ENCODE results near the gene ALDH1B1.

DNA sequence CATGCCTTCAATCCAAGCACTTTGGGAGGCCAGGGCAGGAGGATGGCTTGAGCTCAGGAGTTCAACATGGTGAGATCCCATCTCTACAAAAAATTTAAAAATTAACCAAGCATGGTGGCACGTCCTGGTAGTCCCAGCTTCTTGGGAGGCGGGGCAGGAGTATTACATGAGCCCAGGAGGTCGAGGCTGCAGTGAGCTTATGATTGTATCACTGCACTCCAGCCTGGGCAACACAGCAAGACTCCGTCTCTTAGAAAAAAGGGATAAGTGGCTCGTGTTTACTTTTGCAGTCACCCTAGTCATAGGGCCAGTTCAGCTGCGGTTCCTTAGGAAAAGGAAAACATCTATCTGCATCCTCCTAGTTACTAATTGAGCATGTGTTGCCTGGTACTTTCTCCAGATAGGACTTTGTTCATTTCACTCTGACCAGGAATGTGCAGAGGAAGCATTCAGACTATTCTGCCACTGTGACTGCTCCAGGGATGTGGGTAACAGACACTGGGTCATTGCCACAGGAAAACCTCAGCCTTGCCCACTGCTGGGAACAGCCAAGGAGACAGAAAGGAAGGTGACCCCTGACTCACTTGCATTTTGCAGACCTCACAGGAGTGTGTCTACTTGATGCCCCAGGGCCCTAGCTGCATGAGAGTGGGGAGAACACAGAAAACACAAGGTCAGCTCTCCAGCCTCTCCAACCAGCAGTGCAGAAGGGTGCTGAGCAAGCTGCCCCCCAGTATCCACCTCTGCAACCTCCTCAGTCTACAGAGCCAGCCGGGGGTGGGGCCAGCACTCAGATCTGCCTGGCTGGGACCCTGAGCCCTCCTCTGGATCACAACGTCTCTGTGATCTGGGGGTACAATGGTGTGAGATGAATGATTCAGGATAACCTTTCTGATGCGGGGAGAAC lies 33.9 kb upstream of the ALDH1B1 start:
- TF ChIP-seq, protein P1, sequence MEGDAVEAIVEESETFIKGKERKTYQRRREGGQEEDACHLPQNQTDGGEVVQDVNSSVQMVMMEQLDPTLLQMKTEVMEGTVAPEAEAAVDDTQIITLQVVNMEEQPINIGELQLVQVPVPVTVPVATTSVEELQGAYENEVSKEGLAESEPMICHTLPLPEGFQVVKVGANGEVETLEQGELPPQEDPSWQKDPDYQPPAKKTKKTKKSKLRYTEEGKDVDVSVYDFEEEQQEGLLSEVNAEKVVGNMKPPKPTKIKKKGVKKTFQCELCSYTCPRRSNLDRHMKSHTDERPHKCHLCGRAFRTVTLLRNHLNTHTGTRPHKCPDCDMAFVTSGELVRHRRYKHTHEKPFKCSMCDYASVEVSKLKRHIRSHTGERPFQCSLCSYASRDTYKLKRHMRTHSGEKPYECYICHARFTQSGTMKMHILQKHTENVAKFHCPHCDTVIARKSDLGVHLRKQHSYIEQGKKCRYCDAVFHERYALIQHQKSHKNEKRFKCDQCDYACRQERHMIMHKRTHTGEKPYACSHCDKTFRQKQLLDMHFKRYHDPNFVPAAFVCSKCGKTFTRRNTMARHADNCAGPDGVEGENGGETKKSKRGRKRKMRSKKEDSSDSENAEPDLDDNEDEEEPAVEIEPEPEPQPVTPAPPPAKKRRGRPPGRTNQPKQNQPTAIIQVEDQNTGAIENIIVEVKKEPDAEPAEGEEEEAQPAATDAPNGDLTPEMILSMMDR (conservative IDR thresholded peaks at IDR 0.05 in 1 of 2, IDR thresholded peaks at IDR 0.05 in 1 of 2; ENCODE audit: low read depth in 1 of 2, low read length in 2 of 2): no peak
- TF ChIP-seq EZH2 (IDR thresholded peaks at IDR 0.05; ENCODE audit: low read length, missing control alignments): no peak

Data from fibroblast of lung (primary cell).